Ascending aorta (tissue), 2 donors: ENCODE measurements around the gene ANTKMT. TPM values are rescaled to one million over a fixed set of nuclear protein-coding genes. Genes with fewer than 3 reads are reported as not detected.

Experiments used
- DNase-seq, 2 donors: peaks; one replicate each; pipeline ENCODE4 v3.0.0-alpha.2; 2019; ENCODE audit warnings: low spot score in 2 of 2
- H3K27ac ChIP-seq, 2 donors: fragments of 200-600 bp; sonication (generic); one replicate each; pipeline ENCODE4 v1.5.1; 2016 to 2017; ENCODE audit warnings: mild to moderate bottlenecking in 1 of 2
- H3K27me3 ChIP-seq: fragments of 200-600 bp; sonication (generic); one replicate; pipeline ENCODE4 v1.5.1; 2017
- H3K36me3 ChIP-seq, 2 donors: fragments of 200-600 bp; sonication (generic); one replicate each; pipeline ENCODE4 v1.5.1; 2016
- H3K4me1 ChIP-seq, 2 donors: fragments of 200-600 bp; sonication (generic); one replicate each; pipeline ENCODE4 v1.5.1; 2016 to 2017; ENCODE audit warnings: mild to moderate bottlenecking in 1 of 2
- H3K4me3 ChIP-seq, 2 donors: fragments of 200-600 bp; sonication (generic); one replicate each; pipeline ENCODE4 v1.5.1; 2016 to 2017; ENCODE audit warnings: mild to moderate bottlenecking in 1 of 2
- H3K9me3 ChIP-seq, 2 donors: fragments of 200-600 bp; sonication (generic); one replicate each; pipeline ENCODE4 v1.5.1; 2016
- CTCF ChIP-seq, 3 experiments: fragments of 200-600 bp in 2 of 3; fragments of 450-650 bp in 1 of 3; sonication (generic) in 2 of 3; IDR thresholded peaks; one replicate each; pipeline ENCODE4 v1.5.1; 2016 to 2019; ENCODE audit warnings: antibody characterized with exemption in 3 of 3, mild to moderate bottlenecking in 1 of 3, moderate library complexity in 1 of 3
- intact Hi-C: fragments of 100-400 bp; cut with DNase I; formaldehyde crosslinking; loops from one replicate; pipeline ENCODE4 v1.15.1; 2023
- total RNA-seq: library from RNA; depleted of rRNA; stranded (reverse); fragments of >200 nt; gene quantifications from one replicate; pipeline ENCODE4 v1.1.0, GENCODE V29; 2016

ANTKMT gene
- total RNA-seq, 1 donor from 2014 or later, result 105 TPM

GRCh38 chr16:765488-765865 is 44.5 kb downstream of the ANTKMT start:
- no peak for DNase-seq
- H3K4me1 ChIP-seq, result no peaks in the 10 kb centered on the region
- H3K27me3 ChIP-seq, result no peaks in the 10 kb centered on the region
- no peak overlapping the region for H3K4me3 ChIP-seq
- intact Hi-C loops, result no loop called here
- H3K27ac ChIP-seq, result no peak overlapping the region
- no peaks in the 10 kb centered on the region for H3K9me3 ChIP-seq
- no peaks in the 10 kb centered on the region for H3K36me3 ChIP-seq
- TF ChIP-seq CTCF (IDR thresholded peaks at IDR 0.05), result no peak

GRCh38 chr16:766008-766819 is 45.3 kb downstream of the ANTKMT start:
- H3K4me1 ChIP-seq, result no peaks in the 10 kb centered on the region
- no peaks in the 10 kb centered on the region for H3K9me3 ChIP-seq
- no peaks in the 10 kb centered on the region for H3K36me3 ChIP-seq
- no peaks in the 10 kb centered on the region for H3K27me3 ChIP-seq
- no peak overlapping the region for H3K27ac ChIP-seq
- intact Hi-C loops, result no loop called here
- no peak for TF ChIP-seq CTCF (IDR thresholded peaks at IDR 0.05)
- DNase-seq, result no peak
- no peak overlapping the region for H3K4me3 ChIP-seq

- Histone ChIP-seq H3K4me3 (no peak overlapping the region), H3K27ac (no peak overlapping the region), H3K4me1 (no peaks in the 10 kb centered on the region), H3K9me3 (no peaks in the 10 kb centered on the region), H3K27me3 (no peaks in the 10 kb centered on the region), H3K36me3 (no peaks in the 10 kb centered on the region)
- intact Hi-C loops, result no loop called here
- DNase-seq, result no peak
- TF ChIP-seq CTCF (IDR thresholded peaks at IDR 0.05), result no peak
These were observed 46.1 kb downstream of the ANTKMT start for GRCh38 chr16:766820-767640.

GRCh38 chr16:767743-768235 is 46.8 kb downstream of the ANTKMT start:
- Histone ChIP-seq H3K4me1 (no peaks in the 10 kb centered on the region), H3K36me3 (no peaks in the 10 kb centered on the region), H3K4me3 (no peak overlapping the region), H3K27ac (no peak overlapping the region), H3K27me3 (no peaks in the 10 kb centered on the region), H3K9me3 (no peaks in the 10 kb centered on the region)
- DNase-seq, result no peak
- intact Hi-C loops, result no loop called here
- no peak for TF ChIP-seq CTCF (IDR thresholded peaks at IDR 0.05)

- Histone ChIP-seq H3K4me3 (no peak overlapping the region), H3K27ac (no peak overlapping the region), H3K9me3 (no peaks in the 10 kb centered on the region), H3K36me3 (no peaks in the 10 kb centered on the region), H3K27me3 (no peaks in the 10 kb centered on the region), H3K4me1 (no peaks in the 10 kb centered on the region)
- TF ChIP-seq CTCF (IDR thresholded peaks at IDR 0.05), result no peak
- intact Hi-C loops, result no loop called here
- no peak for DNase-seq
These were observed 47.5 kb downstream of the ANTKMT start for GRCh38 chr16:768428-768827.
